HL-60 (cell line): Measurements from ENCODE around the gene MASP2.

Experiments used
- DNase-seq, 2 experiments: peaks; one replicate each; pipeline ENCODE4 v3.0.0-alpha.2; 2010 to 2020; ENCODE audit warnings: low read depth in 1 of 2, low spot score in 1 of 2
- H3K27ac ChIP-seq: fragments of 250-450 bp; sonication (Bioruptor Pico); replicated peaks from 2 replicates; pipeline ENCODE4 v1.5.1; 2020; ENCODE audit warnings: mild to moderate bottlenecking, moderate library complexity
- H3K27me3 ChIP-seq: fragments of 250-450 bp; sonication (Bioruptor Pico); 2 replicates; pipeline ENCODE4 v1.5.1; 2021; ENCODE audit warnings: mild to moderate bottlenecking, moderate library complexity; ENCODE audit not compliant: insufficient read depth, poor library complexity, severe bottlenecking
- H3K4me3 ChIP-seq: replicated peaks from 2 replicates; pipeline ENCODE4 v1.5.1; 2011; ENCODE audit warnings: mild to moderate bottlenecking, control low read depth, low read length; ENCODE audit not compliant: insufficient read depth
- GABPA ChIP-seq: IDR thresholded peaks from 2 replicates; pipeline ENCODE4 v1.6.1; 2012; ENCODE audit warnings: low read depth
- POLR2AphosphoS5 ChIP-seq: IDR thresholded peaks from 2 replicates; pipeline ENCODE4 v1.6.1; 2012; ENCODE audit warnings: low read depth
- SPI1 ChIP-seq: IDR thresholded peaks from 2 replicates; pipeline ENCODE4 v1.6.1; 2012; ENCODE audit warnings: low read depth, mild to moderate bottlenecking, borderline replicate concordance
- TF ChIP-seq, protein P1 (sequence below): IDR thresholded peaks from one replicate; pipeline ENCODE4 v1.5.1; 2011; ENCODE audit warnings: low read length, control low read depth, inconsistent platforms; ENCODE audit not compliant: insufficient read depth
- TF ChIP-seq, protein P2 (sequence below): IDR thresholded peaks from 2 replicates; pipeline ENCODE4 v1.6.1; 2012; ENCODE audit warnings: low read depth; ENCODE audit not compliant: insufficient replicate concordance

Gene MASP2

DNA sequence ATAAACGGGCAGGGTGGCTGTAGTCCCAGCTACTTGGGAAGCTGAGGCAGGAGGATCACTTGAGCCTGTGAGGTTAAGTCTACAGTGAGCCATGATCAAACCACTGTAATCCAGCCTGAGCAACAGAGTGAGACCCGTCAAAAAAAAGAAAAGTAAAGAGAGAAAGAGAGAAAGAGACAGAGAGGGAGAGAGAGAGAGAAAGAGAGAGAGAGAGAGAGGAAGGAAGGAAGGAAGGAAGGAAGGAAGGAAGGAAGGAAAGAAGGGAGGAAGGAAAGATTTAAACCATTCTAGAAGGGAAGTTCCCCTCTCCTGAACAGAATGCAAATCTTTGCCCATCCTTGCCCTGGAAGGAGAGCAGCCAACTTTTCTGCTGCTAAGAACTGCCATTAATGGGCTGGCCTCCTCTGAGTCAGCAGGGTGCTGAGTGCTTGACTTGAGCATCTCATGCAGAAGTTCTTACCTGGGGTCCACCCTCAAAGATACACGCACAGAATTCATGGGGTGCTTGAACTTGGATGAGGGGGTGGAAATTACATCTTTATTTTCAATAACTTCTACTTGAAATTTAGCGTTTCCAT is 59.1 kb downstream of the MASP2 start:
- Histone ChIP-seq H3K27ac (no peak overlapping the region), H3K4me3 (no peak overlapping the region), H3K27me3 (no peaks in the 10 kb centered on the region)
- TF ChIP-seq, protein P1, sequence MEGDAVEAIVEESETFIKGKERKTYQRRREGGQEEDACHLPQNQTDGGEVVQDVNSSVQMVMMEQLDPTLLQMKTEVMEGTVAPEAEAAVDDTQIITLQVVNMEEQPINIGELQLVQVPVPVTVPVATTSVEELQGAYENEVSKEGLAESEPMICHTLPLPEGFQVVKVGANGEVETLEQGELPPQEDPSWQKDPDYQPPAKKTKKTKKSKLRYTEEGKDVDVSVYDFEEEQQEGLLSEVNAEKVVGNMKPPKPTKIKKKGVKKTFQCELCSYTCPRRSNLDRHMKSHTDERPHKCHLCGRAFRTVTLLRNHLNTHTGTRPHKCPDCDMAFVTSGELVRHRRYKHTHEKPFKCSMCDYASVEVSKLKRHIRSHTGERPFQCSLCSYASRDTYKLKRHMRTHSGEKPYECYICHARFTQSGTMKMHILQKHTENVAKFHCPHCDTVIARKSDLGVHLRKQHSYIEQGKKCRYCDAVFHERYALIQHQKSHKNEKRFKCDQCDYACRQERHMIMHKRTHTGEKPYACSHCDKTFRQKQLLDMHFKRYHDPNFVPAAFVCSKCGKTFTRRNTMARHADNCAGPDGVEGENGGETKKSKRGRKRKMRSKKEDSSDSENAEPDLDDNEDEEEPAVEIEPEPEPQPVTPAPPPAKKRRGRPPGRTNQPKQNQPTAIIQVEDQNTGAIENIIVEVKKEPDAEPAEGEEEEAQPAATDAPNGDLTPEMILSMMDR, result no peak
- no peak for TF ChIP-seq GABPA
- TF ChIP-seq, protein P2, sequence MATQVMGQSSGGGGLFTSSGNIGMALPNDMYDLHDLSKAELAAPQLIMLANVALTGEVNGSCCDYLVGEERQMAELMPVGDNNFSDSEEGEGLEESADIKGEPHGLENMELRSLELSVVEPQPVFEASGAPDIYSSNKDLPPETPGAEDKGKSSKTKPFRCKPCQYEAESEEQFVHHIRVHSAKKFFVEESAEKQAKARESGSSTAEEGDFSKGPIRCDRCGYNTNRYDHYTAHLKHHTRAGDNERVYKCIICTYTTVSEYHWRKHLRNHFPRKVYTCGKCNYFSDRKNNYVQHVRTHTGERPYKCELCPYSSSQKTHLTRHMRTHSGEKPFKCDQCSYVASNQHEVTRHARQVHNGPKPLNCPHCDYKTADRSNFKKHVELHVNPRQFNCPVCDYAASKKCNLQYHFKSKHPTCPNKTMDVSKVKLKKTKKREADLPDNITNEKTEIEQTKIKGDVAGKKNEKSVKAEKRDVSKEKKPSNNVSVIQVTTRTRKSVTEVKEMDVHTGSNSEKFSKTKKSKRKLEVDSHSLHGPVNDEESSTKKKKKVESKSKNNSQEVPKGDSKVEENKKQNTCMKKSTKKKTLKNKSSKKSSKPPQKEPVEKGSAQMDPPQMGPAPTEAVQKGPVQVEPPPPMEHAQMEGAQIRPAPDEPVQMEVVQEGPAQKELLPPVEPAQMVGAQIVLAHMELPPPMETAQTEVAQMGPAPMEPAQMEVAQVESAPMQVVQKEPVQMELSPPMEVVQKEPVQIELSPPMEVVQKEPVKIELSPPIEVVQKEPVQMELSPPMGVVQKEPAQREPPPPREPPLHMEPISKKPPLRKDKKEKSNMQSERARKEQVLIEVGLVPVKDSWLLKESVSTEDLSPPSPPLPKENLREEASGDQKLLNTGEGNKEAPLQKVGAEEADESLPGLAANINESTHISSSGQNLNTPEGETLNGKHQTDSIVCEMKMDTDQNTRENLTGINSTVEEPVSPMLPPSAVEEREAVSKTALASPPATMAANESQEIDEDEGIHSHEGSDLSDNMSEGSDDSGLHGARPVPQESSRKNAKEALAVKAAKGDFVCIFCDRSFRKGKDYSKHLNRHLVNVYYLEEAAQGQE, result no peak
- no peak for TF ChIP-seq SPI1
- TF ChIP-seq POLR2AphosphoS5, result no peak
- DNase-seq, result no peak

DNA sequence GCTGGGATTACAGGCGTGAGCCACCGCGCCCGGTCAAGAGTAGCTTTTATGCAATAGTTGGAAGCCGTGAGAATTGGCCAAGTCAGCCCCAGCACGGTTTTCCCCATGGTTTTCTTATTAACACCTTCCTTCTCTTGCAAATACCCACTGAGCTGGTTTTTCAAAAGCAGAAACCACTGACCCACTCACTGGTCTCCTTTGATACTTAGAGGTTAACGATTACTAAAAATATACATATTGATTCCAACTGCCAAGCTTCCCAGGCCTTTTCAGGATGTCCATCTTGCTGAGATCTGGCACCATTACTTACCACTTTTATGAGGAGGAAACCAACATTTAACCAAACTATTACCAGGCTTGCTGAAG is 60.5 kb downstream of the MASP2 start:
- TF ChIP-seq POLR2AphosphoS5 (no peak), GABPA (no peak), SPI1 (no peak)
- TF ChIP-seq, protein P2, result no peak
- TF ChIP-seq, protein P1, result no peak
- Histone ChIP-seq H3K27me3 (no peaks in the 10 kb centered on the region), H3K4me3 (no peak overlapping the region), H3K27ac (no peak overlapping the region)
- no peak for DNase-seq

DNA sequence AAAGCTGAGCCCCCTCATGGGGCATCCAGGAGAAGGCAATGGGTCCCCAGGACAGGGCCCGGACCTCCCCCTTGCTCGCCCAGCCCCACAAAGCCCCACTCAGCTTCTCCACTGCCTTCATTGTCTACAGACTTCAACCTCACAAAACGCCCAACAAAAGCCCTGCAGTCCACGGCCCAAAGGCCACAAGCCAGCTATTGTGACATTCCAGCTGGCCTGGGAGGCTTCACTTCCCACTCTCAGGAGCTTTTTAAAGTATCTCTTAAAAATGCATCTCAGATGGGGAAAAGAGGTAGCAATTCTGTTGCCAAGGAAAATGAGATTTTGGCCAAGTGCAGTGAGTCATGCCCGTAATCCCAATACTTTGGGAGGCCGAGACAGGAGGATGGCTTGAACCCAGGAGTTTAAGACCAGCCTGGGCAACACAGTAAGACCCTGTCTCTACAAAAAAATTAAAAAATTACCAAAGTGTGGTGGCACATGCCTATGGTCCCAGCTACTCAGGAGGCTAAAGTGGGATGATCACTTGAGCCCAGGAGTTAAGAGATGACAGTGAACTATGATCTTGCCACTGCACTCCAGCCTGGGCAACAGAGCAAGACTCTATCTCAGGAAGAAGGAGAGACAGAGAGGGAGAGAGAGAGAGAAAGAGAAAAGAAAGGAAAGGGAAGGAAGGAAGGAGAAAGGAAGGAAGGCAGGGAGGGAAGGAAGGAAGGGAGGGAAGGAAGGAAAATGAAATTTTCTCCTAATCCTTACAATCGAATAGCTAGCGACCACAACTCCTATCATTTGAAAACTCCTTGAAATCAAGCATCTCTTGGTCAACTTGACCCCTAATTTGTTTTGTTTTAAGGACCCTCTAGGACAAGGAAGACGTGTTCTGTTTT is 66.0 kb downstream of the MASP2 start:
- TF ChIP-seq POLR2AphosphoS5, result no peak
- no peak for TF ChIP-seq SPI1
- Histone ChIP-seq H3K27ac (no peak overlapping the region), H3K27me3 (no peaks in the 10 kb centered on the region), H3K4me3 (no peak overlapping the region)
- no peak for DNase-seq

DNA sequence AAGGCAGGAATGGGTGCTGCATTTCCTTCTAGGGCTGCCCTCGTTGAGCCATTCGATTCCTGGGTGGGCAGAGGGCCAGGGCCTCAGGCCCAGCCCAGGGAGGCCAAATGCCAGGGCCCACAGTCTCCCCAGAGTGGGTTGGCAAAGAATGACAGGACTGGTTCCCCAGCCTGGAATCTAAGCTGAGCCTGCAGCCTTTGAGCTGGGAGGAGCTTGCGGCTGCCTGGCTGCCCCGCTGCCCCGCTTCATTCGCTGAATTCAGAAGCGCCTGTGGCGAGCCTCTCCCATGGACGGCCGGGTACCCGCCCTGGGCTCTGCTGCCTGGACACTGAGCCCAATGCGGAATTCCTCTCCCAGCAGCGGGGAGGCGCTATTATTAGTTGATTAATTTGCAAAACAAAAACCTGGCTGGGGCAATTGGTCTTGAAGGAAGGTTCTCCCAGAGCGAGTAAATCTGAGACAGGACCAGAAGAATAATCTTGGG is 66.9 kb downstream of the MASP2 start:
- Histone ChIP-seq H3K27ac (no peak overlapping the region), H3K4me3 (no peak overlapping the region), H3K27me3 (no peaks in the 10 kb centered on the region)
- TF ChIP-seq, protein P2, result no peak
- no peak for TF ChIP-seq GABPA
- TF ChIP-seq SPI1, result no peak
- TF ChIP-seq POLR2AphosphoS5, result no peak
- TF ChIP-seq, protein P1, result no peak
- DNase-seq, result no peak
